Measurements from ENCODE around the gene PCDHGB2. TPM values are rescaled to one million over a fixed set of nuclear protein-coding genes. Genes with fewer than 3 reads are reported as not detected.
"Not testable (repeated sequence)": the region's sequence is repeated elsewhere in the genome, so short reads cannot be mapped to it uniquely, and the experiment has no call there.

Gene PCDHGB2
- 10 to 100 TPM; 16.6 to 20.4 TPM for total RNA-seq
- polyA plus RNA-seq (ENCODE audit: insufficient read depth, low read depth, low replicate concordance): 1.5 TPM
- long read RNA-seq, donor 1, full-length matches to known transcripts: 3 of 3 reads
- long read RNA-seq, donor 1, partial matches to known transcripts: 0 of 3 reads
- long read RNA-seq, donor 1, other reads (novel, unspliced or antisense): 0 of 3 reads
- long read RNA-seq, donor 2, partial matches to known transcripts: 0 of 2 reads
- long read RNA-seq, donor 2, other reads (novel, unspliced or antisense): 0 of 2 reads

DNA sequence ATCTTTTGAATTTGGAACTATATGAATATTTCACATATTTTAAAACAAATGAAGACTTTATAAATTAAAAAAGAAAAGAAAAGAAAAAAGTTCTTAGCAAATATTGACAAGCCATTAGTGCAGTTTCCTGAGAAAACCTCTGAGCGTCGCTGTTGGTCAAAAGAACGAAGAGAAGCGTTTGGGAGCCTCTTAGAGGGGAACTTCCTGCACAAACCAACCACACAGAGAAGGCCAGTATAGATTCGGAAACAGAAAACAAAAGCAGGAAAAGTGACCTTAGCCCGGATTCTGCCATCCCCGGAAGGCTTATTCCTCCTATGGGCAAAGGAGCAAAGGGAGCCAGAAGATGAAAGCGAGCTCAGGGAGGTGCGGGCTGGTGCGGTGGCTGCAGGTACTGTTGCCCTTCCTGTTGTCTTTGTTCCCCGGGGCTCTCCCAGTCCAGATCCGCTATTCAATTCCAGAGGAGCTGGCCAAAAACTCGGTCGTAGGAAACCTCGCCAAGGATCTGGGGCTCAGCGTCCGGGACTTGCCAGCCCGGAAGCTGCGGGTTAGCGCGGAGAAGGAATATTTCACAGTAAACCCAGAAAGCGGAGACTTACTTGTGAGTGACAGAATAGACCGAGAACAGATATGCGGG, at the start of gene PCDHGB2:
Gene PCDHGB2 (plus strand): TSS at position 205 of the 637 bp plus-strand sequence. CDS start 142 bp downstream, at position 347.
- intact Hi-C loops (cut with DNase I; ENCODE audit: low total_unique reads): no loop called here
- no peaks in the 10 kb centered on the region for H3K9me3 ChIP-seq

DNA sequence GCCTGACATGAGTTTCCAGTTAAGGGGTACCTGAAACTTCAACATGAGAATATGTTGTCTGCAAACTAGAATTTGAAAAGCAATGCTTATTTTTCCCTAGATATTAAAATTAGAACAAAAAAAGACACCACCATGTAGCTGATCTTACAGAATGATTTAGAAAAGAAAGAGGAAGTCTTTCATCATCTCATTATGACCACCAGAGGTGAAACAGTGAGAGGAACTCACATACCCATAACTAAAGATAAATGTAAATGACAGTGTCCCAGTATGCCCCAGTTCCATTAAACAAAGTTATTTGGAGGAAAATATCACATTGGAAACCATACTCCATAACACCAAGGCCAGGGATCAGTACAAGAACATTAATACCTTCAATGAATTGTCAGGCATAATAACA, 46.1 kb upstream of the PCDHGB2 start:
- H3K4me1 ChIP-seq: peaks cover 7% of the 10 kb centered on the region
- no peak overlapping the region for H3K4me3 ChIP-seq
- DNase-seq: no peak
- intact Hi-C loops (cut with DNase I; ENCODE audit: low total_unique reads): no loop called here
- TF ChIP-seq, protein P1, sequence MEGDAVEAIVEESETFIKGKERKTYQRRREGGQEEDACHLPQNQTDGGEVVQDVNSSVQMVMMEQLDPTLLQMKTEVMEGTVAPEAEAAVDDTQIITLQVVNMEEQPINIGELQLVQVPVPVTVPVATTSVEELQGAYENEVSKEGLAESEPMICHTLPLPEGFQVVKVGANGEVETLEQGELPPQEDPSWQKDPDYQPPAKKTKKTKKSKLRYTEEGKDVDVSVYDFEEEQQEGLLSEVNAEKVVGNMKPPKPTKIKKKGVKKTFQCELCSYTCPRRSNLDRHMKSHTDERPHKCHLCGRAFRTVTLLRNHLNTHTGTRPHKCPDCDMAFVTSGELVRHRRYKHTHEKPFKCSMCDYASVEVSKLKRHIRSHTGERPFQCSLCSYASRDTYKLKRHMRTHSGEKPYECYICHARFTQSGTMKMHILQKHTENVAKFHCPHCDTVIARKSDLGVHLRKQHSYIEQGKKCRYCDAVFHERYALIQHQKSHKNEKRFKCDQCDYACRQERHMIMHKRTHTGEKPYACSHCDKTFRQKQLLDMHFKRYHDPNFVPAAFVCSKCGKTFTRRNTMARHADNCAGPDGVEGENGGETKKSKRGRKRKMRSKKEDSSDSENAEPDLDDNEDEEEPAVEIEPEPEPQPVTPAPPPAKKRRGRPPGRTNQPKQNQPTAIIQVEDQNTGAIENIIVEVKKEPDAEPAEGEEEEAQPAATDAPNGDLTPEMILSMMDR (IDR thresholded peaks at IDR 0.05): no peak
- TF ChIP-seq POLR2A (IDR thresholded peaks at IDR 0.05): no peak
- no peaks in the 10 kb centered on the region for H3K9me3 ChIP-seq
- no peak overlapping the region for H3K27ac ChIP-seq
- H3K36me3 ChIP-seq (ENCODE audit: low read depth, missing control alignments): no peaks in the 10 kb centered on the region
- H3K27me3 ChIP-seq: no peaks in the 10 kb centered on the region

More for the DNA sequence above, at the start of gene PCDHGB2:
- no peak for DNase-seq
- Histone ChIP-seq H3K36me3 (ENCODE audit: low read depth, missing control alignments) (no peaks in the 10 kb centered on the region), H3K27ac (no peak within 1 kb of the TSS), H3K27me3 (no peaks in the 10 kb centered on the region), H3K4me1 (no peaks in the 10 kb centered on the region), H3K4me3 (peak within 1 kb of the TSS in 1 of 2 donors; percentile 24)
- WGBS, 2 donors: 14 to 20% methylated on average over 24 of the region's 24 CpGs
- no peak for TF ChIP-seq POLR2A (IDR thresholded peaks at IDR 0.05)
- TF ChIP-seq, protein P1 (IDR thresholded peaks at IDR 0.05): peak in 2 of 3 experiments; percentile 17 to 39

DNA sequence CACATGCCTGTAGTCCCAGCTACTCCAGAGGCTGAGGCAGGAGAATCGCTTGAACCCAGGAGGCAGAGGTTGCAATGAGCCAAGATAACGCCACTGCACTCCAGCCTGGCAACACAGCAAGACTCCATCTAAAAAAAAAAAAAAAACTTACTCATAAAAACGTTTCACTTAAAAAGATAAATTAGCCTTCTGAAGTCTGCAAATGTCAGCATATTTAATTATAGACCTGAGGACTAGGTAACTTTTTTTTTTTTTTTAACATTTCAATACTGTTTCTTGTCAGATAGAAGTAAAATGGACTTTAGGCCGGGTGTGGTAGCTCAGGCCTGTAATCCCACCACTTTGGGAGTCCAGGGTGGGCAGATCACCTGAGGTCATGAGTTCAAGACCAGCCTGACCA, 42.8 kb upstream of the PCDHGB2 start:
- 80 to 81% methylated on average over 4 of the region's 4 CpGs for WGBS, 2 donors
- intact Hi-C loops (cut with DNase I; ENCODE audit: low total_unique reads); H3K36me3 ChIP-seq (ENCODE audit: low read depth, missing control alignments); DNase-seq; H3K9me3 ChIP-seq; H3K27me3 ChIP-seq; H3K4me1 ChIP-seq; H3K4me3 ChIP-seq; H3K27ac ChIP-seq: not testable (repeated sequence)

DNA sequence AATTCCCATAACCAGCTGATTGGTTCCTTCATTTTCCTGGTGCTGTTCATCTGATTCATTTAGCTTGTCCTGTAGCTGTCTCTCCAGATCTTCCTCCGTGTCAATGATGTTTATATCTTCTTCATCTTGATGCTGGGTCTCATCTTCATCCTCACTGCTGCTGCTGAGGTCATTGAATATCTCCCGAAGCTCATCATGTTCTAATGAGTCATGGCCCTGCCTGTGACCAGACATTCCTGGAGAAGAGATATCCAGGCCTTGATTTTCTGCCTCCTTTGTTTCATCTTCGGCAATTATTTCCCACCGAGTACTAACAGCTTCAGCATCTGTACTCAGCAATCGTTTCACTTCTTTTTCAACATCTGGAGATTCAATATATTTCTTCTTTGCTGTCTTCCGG, 40.6 kb upstream of the PCDHGB2 start:
- intact Hi-C loops (cut with DNase I; ENCODE audit: low total_unique reads): no loop called here
- Histone ChIP-seq H3K9me3 (no peaks in the 10 kb centered on the region), H3K27ac (peak overlapping the region; percentile 97 to 99), H3K36me3 (ENCODE audit: low read depth, missing control alignments) (no peaks in the 10 kb centered on the region), H3K27me3 (no peaks in the 10 kb centered on the region), H3K4me3 (peak overlapping the region; percentile 84 to 91), H3K4me1 (no peaks in the 10 kb centered on the region)
- TF ChIP-seq POLR2A (IDR thresholded peaks at IDR 0.05): no peak
- TF ChIP-seq, protein P1 (IDR thresholded peaks at IDR 0.05): no peak
- WGBS, 2 donors: 53 to 61% methylated on average over 6 of the region's 6 CpGs
- no peak for DNase-seq

DNA sequence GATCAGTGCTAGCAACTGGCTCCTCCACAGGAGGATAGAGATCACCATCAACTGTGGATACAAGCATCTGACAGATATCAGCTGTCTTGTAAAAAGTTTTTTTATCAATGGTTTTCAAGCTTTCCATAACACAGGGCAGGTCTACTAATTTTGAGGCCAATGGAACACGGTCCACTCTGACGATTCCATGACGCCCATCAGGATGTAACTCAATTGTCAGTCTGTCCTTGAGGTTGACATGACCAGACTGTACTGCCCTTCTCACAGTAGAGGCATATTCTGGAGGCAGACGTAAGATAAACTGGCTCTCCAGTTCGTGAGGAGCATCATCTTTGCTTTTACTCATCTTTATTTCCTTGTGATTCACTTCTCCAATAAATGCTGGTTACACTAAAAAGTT, 40.1 kb upstream of the PCDHGB2 start:
- peak; percentile 52 for DNase-seq
- no peaks in the 10 kb centered on the region for H3K9me3 ChIP-seq

More for the DNA sequence above, 40.1 kb upstream of the PCDHGB2 start:
- 39 to 40% methylated on average over 5 of the region's 5 CpGs for WGBS, 2 donors
- Histone ChIP-seq H3K27me3 (no peaks in the 10 kb centered on the region), H3K4me3 (peak overlapping the region; percentile 84 to 91), H3K36me3 (ENCODE audit: low read depth, missing control alignments) (no peaks in the 10 kb centered on the region), H3K4me1 (no peaks in the 10 kb centered on the region), H3K27ac (peak overlapping the region; percentile 97 to 99)
- intact Hi-C loops (cut with DNase I; ENCODE audit: low total_unique reads): no loop called here
- TF ChIP-seq, protein P1 (IDR thresholded peaks at IDR 0.05): no peak
- TF ChIP-seq POLR2A (IDR thresholded peaks at IDR 0.05): no peak
